NOMO-1 (cell line): ENCODE measurements around the gene SCAMP2.

Experiments used
- DNase-seq, 2 experiments: peaks; one replicate each; lab custom pipeline; 2025; ENCODE audit not compliant: unreplicated experiment in 2 of 2; lab: John Stamatoyannopoulos, UW

SCAMP2 gene

DNA sequence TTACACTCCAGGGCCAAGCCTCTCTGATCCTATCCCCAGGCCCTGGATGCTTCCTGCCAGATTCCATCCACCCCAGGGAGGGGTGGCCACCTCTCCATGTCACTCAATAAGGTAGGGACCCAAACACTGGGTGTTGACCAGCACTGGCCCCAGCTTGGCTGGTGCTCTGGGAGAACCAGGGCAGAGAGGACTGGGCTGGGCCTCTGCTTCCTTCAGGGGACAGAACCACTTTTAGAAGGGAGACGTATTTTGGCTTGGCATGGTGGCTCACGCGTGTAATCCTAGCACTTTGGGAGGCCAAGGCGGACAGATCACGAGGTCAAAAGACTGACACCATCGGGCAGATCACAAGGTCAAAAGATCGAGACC, 51.4 kb downstream of the SCAMP2 start:
- no peak for DNase-seq

DNA sequence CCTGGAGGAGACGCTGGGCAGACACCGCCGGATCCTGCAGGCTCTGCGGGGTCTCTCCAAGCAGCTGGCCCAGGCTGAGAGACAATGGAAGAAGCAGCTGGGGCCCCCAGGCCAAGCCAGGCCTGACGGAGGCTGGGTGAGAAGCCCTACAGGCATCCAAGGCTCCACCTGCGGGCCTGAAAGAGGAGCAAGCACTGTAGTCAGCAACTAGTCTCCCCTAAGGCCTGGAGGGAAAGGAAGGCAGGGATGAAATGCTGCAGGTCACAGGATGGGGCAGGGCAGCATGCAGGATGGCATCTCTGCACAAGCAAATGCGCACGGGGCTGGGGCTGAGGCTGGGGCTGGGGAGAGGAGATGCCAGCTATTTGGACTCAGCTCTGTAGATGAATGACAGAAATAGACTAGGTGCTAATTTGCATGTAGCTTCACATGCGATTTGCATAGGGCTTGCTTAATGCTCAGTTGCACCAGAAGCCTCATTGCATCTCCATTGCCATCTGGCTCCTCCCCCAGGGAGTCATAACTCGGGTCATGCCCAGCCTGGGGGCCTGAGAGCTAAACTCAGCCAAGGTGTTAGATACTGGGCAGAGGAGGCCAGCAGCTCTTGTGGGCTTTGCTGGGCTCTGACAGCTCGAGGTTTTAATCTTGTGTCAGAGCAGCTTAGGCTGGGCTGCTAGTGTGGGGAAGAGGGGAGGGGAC, 51.9 kb downstream of the SCAMP2 start:
- peak in 1 of 2 experiments; percentile 30 for DNase-seq

DNA sequence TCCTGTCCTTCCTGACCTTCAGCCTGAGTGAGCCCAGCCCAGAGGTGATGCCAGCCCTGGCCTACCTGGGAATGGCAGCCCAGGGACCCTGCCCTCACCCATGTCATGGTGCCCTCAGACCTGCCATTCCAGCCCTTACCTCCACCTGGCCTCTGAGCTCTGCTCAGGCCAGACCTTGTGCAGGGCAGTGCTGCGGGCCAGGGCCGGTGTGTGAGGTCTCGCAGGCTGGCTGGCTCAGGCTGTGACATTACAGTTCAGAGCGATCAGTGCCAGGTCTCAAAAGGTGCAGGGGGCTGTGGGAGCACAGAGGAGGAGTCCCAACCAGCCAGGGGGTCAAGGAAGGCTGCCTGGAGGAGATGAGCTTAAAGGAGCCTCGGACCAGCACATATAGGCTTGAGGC, 53.1 kb downstream of the SCAMP2 start:
- DNase-seq: no peak

DNA sequence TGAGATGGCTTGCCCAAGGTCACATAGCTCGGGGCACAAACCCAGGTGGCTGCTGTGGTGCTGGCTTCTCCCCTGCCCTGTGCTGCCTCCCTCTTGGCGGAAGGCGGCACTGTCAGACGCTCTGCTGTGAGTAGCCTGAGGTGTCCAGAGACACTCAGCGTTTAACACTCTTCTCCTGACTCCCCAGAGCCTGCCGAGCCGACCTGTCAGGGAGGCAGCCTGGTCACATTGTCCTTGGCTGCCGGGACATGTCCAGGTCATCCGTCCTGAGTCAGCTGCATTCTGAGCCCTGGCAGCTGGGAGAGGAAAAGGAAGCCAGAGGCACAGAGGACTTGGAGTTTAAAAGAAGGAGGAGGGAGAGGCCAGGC, 55.8 kb downstream of the SCAMP2 start:
- no peak for DNase-seq

DNA sequence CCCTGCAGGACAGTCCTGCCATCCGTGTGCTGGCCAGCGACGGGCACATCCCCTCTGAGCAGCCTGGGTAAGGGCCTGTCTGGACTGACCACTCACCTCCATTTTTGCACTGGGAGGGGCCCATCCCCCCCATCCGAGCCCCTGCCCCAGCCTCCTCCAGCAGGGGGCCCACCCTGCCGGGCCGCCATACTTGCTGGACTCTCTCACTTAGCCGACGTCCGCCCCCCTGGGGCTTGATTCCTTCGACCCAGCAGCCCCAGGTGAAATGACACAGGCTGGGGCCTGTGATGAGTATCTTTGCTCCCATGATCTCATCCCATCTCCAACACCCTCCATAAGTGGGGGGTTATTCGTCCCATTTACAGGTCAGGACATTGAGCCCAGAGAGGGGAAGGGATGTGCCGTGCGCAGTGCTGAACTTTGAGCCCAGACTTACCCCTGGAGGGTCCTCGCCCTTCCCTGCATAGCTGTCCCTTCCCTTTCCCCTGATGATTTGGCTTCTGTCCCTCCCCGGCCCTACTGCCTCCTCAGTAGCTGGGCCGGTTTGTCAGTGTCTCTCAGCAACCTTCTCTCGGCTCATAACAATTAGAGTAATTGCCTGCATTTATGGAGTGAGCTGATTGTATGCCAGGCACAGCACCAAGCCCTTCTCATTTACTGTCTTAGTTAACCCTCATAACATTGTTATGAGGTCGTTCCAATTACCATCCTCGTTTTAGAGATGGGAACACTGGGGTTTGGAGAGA, 56.4 kb downstream of the SCAMP2 start:
- no peak for DNase-seq

DNA sequence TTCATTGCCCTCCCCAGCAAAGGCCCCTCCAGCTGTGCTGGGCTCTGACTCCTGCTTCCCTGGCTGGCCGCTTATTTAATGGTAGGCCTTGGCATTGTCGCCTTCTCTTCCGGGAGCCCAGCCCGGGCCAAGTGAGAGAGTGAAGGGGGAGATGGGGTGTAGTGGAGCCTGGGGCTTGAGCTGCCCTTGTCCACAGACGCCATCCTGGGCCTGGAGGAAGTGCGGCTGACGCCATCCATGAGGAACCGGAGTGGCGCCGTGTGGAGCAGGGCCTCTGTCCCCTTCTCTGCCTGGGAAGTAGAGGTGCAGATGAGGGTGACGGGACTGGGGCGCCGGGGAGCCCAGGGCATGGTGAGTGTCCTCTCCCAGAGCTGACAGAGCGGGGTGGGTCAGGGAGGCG, 57.2 kb downstream of the SCAMP2 start:
- no peak for DNase-seq

DNA sequence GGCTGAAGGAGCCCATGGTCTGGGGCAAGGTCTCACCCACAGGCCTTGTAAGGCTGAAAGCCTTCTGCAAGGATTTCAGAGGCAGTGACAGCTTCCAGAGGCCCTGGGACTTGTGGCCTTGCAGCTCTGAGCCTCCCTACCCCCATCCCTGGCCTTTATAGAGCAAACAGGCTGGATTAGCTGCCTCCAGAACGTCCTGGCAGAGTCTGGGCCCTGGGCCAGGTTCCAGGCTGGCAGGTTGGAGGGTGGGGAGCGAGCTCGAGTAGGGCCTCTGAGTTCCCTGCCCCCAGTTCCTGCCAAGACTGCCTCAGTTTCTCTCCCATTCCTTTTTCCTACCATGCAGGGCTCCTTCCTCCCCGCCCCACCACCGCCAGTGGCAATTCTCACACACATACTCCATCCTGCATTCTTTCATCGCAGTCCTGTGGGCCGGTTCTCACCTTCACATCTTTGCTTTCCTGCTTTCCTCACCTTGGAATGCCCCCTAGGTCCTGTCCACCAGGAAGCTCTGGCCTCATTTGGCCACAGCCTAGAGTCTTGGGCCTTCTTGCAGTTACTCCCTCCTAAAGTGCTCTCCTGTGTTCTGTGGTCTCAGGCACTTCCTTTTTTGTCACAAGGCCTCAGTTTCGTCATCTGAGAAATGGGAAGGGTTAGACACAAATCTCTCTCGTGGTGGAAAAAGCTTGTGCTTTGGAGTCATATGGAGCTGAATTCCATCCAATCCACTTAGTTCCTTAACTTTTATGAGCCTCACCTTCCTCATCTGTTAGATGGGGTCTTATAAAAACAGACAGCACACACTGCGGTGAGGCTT, 57.8 kb downstream of the SCAMP2 start:
- DNase-seq: no peak

DNA sequence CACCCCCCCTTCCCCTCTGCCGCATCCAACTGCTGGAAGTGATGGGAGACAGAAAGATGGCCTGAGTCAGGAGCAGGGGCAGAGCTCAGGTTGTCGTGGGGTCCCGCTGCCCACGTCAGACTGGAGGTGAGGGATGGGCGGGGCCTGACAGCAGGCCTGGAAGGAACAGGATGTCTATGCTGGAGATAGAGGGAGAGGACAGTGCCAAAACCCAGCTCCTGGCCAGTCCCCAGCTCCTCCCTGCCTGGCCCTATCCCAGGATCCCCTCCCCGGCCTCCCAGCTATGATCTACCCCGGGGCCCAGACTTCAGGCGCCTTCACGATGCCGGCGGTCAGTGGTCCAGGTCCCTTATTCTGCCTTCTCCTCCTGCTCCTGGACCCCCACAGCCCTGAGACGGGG, 60.6 kb downstream of the SCAMP2 start, which contains the start of gene LMAN1L:
TSS of gene LMAN1L (plus strand) at position 303 of the 400 bp plus-strand sequence. CDS start at position 323, 20 bp downstream.
- no peak for DNase-seq

DNA sequence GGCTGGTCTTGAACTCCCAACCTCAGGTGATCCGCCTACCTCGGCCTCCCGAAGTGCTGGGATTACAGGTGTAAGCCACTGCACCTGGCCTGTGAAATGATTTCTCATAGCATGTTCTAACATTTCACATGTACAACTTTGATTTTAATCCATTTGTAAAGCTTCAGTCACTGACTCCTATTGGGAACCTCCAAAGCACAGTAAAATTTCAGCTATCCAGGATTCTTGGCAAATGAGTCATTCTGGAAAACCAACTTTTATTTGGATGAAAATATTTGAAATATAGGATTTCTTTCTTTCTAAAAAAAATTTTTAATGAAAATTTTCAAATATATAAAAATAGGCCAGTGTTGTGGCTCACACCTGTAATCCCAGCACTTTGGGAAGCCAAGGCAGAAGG, 63.2 kb downstream of the SCAMP2 start:
- no peak for DNase-seq

DNA sequence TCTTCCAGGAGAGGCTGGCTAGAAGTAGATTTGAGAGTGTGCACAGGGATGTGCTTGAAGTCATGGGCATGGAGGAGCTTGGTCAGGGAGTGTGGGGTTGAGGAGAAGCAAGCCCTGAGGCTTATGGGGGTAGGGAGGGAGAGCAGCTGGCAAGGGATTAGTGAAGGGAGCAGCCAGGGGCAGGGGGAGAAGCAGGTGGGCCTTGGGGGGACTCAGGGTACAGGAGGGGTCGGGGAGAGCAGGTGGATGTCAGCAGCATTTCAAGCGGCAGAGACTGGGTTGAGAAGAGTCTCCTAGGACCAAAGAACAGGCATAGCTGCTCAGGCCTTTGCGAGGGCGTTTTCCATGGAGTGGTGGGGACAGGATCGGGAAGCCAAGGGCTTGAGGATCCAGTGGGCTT, 63.9 kb downstream of the SCAMP2 start:
- DNase-seq: no peak

DNA sequence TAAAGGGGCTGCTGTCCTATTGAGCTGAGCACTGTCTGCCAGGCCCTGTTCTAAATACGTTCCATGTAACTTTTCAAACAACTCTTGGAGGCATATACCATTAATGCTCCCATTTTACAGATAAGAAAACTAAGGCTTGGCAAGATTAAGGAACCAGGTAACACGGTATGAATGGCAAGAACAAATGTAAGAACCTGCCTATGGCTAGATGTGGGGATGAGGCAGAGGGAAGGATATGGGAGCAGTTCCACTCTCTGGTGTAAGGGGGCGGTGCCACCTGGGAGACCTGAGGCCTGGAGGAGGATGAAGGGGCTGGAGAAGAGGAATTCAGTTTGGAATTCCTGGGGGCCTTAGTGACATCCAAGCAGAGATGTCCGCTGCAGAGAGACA, 64.3 kb downstream of the SCAMP2 start:
- DNase-seq: no peak

DNA sequence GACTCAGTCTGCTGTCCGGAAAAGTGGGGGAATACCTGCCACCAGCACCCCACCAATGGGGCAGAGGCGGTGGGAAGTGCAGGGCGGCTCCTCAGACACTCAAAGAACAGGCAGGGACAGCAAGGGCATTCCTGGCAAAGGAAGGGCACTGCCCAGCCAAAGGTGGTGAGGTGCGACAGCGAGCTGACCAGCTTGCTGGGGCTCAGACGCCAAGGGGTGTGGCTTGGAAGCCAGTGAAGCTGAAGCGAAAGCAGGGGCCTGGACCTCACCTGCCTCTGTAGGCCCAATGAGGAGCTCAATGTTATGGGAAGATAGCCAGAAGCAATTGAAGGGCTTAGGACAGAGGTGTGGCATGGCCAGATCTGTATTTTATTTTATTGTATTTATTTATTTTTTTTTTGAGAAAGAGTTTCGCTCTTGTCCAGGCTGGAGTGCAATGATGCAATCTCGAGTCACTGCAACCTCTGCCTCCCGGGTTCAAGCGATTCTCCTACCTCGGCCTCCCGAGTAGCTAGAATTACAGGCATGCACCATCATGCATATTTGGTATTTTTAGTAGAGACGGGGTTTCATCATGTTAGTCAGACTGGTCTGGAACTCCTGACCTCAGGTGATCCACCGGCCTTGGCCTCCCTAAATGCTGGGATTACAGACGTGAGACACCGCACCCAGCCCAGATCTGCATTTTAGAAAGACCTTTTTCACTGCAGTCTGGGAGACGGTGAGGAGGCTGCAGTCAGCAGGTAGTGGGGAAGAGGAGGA, 64.9 kb downstream of the SCAMP2 start:
- DNase-seq: no peak

DNA sequence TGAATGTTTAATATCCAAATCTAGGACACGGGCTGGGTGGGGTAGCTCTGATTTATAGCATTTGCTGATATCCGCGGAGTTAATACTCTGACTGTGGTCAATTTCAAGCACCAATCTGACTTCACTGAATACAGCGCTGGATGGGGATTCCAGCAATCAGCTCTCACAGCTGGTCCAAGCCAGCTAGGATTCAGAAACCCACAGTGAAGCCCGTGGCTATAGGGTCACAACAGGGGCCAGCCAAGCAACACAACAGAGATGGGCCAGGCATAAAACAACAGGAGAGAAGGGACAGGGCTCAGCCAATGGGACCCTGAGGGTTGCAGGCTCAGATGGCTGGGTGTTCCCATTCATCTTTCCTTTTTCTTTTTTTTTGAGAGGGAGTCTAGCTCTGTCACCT, 65.9 kb downstream of the SCAMP2 start:
- no peak for DNase-seq

DNA sequence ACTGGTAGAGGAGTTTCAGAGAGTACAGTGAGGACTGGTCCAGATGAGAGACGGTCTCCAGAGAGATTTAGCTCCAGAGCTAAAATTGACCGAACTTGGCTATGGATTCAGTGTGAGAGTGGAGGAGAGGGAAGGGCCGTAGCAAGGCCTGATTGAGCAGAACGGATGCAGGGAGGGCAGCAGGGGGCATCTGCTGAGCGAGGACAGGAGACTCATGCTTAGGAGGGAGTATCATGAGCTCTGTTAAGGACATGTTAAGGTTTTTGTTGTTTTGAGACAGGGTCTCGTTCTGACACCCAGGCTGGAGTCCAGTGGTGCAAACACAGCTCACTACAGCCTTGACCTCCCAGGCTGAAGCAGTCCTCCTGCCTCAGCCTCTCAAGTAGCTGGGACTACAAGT, 68.2 kb downstream of the SCAMP2 start:
- no peak for DNase-seq

DNA sequence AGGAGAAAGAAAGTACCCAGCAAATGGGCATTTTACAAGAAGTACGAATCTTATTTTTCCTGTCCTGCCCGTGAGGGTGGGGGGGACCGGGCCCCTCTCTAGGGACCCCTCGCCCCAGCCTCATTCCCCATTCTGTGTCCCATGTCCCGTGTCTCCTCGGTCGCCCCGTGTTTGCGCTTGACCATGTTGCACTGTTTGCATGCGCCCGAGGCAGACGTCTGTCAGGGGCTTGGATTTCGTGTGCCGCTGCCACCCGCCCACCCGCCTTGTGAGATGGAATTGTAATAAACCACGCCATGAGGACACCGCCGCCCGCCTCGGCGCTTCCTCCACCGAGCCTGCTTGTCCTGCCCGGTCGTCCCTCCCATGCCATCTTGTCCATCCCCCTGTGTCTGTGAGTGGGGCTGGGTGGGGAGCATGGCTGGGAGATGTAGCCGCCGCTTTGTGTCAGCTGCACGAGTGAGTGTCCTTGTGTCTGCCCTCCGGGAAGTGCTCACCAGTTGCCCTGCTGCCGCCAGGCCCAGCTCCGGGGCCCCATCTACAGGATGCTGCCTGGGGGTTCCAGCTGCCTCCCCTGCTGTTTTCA, 70.2 kb downstream of the SCAMP2 start:
- DNase-seq: no peak

DNA sequence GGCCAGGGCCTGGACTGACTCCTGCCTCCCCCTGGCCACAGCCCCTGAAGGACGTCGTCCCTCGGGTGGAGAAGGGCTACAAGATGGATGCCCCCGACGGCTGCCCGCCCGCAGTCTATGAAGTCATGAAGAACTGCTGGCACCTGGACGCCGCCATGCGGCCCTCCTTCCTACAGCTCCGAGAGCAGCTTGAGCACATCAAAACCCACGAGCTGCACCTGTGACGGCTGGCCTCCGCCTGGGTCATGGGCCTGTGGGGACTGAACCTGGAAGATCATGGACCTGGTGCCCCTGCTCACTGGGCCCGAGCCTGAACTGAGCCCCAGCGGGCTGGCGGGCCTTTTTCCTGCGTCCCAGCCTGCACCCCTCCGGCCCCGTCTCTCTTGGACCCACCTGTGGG, 70.9 kb downstream of the SCAMP2 start:
- no peak for DNase-seq

DNA sequence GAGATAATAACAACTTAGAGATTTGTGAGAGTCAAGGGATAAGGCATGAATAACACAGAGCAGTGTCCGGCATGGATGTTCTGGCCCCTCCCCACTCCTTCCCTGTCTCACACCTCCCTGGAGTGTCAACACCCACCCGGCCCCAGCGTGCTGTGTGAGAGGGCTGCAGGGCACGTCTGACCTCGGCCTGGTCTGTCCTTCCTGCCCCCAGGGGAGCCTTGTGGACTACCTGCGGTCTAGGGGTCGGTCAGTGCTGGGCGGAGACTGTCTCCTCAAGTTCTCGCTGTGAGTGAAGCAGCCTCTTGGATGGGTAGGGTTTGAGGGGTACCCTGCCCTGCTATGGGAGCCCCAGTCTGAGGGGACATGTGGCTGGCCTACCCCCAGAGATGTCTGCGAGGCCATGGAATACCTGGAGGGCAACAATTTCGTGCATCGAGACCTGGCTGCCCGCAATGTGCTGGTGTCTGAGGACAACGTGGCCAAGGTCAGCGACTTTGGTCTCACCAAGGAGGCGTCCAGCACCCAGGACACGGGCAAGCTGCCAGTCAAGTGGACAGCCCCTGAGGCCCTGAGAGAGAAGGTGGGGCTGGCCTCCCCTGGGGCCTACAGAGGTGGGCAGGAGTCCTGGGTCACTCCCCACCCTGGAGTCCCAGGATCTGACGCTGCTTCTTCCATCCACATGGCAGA, 71.7 kb downstream of the SCAMP2 start:
- no peak for DNase-seq

DNA sequence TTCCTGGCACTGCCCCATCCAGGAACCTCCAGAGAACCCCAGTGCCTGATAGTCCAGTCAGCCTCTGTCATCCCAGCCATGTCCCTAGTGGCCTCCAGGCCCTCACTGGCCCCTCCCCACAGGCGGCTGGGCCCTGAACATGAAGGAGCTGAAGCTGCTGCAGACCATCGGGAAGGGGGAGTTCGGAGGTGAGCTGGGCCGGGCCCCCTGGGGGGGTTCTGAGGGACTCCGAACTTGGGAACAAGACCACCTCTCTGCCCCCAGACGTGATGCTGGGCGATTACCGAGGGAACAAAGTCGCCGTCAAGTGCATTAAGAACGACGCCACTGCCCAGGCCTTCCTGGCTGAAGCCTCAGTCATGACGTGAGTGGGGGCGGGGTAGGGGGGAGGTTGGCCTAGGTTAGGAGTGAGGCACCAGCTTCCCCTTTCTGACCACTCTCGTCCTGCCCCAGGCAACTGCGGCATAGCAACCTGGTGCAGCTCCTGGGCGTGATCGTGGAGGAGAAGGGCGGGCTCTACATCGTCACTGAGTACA, 72.5 kb downstream of the SCAMP2 start:
- peak; percentile 71 to 77 for DNase-seq

DNA sequence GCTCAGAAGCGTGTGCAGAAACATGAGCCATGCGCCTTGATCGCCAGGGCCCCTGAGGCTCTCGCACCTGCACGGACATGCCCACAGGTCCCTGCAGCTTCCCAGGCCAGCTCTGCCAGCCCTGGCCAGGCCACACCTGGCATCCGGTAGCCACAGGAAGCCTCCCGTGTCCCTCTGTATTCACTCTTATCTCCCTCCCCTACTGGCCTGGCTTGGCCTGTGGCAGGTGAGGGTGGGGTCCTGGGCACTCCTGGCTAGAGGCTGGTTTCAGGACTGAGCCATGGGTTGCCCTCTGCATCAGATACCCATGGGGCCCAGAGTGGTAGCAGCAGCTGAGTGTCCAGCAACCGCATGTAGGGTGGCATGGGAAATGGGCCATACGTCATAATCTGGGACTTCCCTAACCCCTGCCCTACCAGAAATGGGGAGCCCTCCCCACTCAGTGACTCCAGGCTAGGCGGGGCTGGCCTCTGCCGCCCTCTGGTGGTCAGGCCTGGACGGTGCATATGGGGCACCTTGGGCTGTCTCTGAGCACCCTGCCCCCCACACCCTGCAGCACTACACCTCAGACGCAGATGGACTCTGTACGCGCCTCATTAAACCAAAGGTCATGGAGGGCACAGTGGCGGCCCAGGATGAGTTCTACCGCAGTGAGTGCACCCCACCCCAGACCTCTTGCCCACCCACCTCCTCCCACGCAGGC, 73.2 kb downstream of the SCAMP2 start:
- DNase-seq: peak; percentile 77 to 92
